NCI-H1436 treated with DMSO at 0.1 percent for 48 hours (cell line): ENCODE results near the gene RANBP17.

Experiments used
- DNase-seq: peaks from one replicate; lab custom pipeline; 2025; lab: John Stamatoyannopoulos, UW

RANBP17 gene

DNA sequence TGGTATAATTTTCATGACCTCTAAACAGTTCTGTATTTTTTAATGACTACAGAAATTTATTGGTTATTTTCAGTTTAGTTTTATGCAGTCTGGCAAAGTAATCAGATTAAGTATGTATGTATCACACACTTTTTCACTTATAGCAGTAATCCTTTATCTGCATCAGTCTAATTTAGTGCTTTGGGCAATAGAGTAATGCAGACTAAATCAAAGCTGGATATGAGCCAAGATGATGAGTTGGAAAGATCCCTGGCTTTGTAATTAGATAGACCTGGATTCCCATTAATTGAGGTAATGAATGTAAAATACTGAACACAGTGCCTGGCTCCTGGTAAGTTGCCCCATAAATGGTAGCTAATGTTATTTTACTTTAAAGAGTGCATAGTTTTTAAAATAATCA is 231.8 kb downstream of the RANBP17 start:
- DNase-seq = no peak

DNA sequence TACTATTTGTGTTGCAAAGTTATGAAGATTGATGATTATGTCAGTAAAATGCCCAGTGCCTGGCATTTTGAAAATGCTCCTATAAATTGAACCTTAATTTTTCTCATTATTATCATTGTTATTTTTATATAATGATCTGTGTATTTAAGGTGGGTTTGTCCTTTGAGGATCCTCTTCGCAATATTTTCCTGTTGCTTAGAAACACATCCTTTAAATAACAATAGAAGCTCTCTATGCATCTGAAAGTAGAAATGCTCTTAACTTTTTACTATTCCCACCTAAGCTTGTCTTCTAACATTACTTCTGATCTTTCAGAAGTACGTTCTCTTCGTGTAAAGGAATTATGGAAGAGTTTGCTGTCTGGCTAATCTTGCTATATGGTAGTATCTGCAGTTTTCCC is 232.5 kb downstream of the RANBP17 start:
- DNase-seq = no peak

DNA sequence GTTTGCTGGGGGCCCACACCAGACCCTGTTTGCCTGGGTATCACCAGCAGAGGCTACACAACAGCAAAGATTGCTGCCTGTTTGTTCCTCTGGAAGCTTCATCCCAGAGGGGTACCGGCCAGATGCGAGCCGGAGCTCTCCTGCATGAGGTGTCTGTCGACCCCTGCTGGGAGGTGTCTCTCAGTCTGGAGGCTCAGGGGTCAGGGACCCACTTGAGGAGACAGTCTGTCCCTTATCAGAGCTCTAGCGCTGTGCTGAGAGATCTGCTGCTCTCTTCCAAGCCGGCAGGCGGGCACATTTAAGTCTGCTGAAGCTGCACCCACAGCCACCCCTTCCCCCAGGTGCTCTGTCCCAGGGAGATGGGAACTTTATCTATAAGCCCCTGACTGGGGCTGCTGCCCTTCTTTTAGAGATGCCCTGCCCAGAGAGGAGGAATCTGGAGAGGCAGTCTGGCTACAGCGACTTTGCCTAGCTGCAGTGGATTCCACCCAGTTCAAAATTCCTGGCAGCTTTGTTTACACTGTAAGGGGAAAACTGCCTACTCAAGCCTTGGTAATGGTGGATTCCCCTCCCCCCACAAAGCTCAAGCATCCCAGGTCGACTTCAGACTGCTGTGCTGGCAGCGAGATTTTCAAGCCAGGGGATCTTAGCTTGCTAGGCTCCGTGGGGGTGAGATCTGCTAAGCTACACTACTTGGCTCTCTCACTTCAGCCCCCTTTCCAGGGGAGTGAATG is 241.2 kb downstream of the RANBP17 start:
- no peak for DNase-seq

DNA sequence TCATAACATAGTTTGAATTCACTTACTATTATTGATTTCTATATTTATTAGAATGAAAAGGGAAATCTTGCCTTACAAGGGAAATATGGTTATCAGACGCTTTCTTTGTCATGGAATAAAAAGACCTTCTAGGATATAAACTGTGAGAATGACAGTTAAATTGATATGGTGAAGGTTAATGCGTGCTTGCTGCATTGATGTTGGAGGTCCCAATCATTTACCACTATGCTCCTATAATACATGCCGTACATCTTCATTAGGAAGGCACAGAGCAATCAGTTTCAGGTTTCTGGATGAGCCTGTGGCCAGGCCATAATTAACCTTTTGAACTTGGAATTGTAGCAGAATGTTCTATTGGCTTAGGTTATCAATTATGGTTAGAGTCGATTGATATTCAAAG is 245.9 kb downstream of the RANBP17 start:
- DNase-seq = no peak

DNA sequence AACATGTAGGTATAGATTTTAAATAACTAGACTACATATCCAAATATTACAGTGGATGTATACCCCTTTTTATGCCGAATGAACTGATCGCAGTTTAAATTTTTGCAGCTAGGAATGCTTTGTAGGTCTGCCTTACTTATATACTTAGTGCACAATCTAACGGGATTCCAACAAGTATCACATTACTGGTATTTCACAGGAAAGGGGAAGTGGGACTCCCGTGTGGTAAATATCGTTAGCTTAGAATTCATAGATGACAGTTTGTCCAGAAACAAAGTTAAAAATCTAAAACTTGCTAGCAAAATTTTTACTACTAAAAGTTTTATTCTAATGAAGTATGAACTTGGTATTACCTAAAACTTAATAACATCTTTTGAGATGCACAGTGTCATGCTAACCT is 253.7 kb downstream of the RANBP17 start:
- no peak for DNase-seq

DNA sequence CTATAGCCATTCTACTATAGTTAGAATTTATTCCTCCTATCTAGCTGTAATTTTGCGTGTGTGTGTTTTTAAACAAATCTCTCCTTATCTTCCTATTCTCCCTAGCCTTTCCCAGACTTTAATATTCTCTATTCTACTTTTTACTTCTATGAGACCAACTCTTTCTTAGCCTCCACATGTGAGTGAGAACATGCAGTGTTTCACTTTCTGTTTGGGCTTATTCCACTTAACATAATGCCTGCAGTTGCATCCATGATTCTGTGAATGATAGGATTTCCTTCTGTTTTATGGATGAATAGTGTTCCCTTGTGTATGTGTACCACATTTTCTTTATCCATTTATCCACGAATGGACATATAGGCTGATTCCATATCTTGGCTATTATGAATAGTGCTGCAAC is 254.9 kb downstream of the RANBP17 start:
- DNase-seq = no peak

DNA sequence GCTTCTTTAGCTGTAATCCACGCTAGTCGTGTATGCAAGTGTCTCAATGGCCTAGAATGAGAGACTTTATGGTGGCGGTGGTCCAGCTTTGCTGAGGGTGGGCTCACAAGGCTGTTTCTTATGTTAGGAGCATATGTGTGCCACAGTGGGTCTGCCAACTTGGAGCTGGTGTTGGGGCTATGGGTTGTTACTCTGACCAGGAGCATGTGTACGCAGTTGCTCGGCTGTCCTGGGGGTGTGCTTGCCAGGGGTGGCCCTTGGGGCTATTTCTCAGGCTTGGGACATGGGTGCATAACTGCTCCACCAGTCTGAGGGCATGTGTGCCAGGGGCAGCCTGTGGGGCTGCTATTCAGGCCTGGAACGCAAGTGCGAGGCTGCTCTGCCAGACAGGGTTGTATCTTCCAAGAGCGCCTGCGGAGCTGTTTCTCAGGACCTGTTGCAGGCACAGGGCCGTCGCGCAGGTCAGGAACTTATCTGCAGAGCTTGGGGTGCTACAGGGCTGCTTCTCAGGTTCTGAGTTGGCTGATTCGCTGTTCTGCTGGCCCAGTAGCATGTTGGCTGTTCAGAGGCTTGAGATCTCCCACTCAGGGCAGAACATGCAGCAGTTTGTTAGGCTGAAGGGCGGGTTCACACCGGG is 259.3 kb downstream of the RANBP17 start:
- no peak for DNase-seq

DNA sequence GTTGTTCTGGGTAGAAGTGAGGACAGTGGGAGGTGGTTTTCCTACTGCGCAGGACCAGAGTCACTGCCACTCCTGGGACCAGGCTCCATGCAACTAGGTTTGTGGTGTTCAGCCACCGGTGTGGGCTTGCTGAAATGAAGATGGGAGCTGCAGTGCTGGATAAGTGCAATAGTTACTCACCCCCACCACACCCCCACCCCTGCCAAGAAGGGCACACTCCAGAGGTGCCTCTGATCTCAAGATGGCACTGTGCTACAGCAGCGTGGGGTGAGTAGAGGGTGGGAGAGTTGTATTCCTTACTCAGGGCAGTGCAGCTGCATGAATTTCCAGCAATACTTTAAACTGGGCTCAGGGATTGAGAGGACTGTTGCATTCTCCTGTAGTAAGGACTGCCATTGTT is 259.8 kb downstream of the RANBP17 start:
- no peak for DNase-seq

DNA sequence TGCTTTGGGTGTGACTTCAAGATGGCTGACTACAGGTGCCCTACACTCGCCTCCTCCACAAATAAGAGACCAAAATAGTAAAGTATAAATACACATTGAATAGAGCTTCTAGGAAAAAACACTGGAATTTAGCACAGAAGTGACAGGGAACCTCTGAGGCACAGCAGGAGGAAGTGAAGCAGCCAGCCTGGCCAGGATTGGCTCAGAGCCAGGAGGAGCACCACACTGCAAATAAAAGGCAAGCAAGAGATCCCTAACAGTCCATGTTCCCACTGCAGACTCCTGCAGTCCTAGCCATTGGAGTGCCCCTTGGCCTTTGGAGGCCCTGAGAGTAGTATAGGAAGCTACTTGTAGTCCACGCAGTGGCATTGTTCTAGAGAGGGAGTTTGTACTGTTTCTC is 260.6 kb downstream of the RANBP17 start:
- no peak for DNase-seq

DNA sequence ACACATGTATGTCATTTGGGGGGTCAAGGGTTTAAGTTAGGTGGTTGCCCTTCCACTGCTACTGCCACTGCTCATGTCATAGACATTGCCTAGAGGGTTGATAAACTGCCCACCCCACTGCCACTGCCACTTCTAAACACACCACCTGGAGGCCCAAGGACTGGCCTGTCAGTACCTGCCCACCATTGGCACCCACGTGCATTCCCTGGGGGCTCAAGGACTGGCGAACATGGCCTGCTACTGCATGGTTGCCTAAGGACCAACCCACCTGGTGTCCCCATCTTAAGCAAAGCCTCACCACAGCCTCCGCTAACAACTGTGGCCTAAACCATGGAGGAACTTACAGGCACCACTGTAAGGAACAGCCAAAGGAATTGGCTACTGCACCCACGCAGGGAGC is 261.6 kb downstream of the RANBP17 start:
- DNase-seq = no peak

DNA sequence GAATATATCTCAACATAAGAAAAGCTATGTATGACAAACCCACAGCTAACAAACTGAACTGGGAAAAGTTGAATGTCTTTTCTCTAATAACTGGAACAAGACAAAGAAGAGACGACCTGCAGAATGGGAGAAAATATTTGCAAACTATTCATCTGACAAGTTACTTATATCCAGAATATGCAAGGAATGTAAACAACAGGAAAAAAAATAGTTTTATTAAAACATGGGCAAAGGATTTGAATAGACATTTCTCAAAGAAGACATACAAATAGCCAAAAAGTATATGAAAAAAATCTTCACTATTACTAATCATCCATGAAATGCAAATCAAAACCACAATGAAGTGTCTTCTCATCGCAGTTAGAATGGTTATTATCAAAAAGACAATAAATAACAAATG is 265.5 kb downstream of the RANBP17 start:
- DNase-seq = no peak

DNA sequence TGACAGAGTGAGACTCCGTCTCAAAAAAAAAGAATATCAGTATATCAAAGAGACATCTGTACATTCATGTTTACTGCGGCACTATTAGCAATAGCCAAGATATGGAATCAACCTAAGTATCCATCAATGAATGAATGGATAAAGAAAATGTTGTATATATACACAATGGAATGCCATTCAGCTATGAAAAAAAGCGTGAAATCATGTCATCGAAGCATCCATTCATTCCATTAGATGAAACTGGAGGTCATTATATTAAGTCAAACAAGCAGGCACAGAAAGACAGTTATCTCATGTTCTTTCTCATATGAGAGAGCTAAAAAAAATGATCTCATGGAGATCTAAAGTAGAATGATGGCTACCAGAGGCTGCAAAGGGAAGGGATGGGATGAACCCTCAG is 266.3 kb downstream of the RANBP17 start:
- DNase-seq = no peak

DNA sequence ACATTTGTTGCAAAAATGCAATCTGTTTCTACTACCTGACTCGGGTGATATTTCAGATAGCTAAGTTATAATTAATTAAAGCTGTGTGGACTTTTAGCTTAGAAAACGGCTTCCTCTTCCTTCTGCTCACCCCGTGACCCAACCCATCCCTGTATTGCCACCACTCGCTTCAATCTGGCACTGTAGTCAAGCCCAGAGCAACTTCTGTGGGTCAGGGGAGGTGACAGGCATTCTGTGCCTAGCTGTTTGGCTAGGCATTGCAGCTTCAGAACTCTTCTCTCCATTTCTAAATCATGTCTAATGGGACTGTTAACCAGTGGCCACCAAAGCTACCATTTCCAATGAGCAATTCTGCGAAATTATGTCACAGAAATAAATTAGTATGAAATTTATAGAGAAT is 267.5 kb downstream of the RANBP17 start:
- DNase-seq = no peak

DNA sequence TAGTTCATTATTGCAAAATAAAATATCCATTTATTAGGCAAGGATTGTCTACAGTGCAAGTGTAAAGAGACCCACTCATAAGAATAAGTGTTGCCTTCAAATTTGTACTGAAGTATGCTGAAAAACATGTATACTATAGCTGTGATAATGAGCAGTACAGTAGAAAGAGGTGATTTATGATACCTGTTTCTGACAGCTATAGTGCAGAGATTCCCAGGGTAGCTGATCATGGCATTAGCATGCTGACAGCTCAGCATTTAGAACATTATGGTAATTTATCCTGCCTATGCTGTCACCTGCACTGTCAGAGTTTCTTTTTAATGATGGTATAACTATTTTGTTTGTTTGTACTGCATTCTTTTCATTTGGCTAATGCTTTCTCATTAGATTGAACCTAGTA is 269.7 kb downstream of the RANBP17 start:
- peak; percentile 23 for DNase-seq

DNA sequence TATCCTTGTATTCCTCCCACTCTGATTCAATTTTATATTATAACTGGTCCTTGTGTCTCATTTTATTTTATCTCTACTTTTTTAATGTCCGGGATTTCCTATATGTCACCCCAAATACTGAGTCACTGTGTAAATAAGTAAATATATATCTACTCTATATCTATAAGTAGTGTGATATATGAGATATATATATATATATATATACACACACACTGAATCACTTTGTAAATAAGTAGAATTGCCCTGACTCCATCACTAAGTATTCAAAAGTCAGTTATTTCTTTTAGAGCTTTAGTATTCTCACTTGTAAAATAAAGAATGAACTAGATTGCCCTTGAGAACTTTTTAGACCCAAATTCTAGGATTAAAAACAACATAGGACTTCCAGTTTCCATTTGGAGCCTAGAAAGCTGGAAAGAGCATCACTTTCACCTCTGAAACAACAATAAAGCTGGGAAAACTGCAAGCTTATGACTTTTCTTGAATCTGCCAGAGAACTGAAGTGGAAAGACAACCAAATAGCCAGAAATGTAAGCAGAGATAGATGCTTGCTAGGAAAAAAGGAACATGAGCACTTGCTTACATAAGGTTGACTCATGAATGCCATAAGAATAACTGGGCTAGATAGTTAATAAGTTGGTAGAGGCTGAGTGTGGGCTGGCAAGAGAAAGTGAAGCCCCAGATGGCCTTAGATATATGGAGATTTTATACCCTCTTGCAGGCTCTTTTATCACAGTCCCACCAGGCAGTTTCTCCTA is 276.1 kb downstream of the RANBP17 start:
- DNase-seq = no peak

DNA sequence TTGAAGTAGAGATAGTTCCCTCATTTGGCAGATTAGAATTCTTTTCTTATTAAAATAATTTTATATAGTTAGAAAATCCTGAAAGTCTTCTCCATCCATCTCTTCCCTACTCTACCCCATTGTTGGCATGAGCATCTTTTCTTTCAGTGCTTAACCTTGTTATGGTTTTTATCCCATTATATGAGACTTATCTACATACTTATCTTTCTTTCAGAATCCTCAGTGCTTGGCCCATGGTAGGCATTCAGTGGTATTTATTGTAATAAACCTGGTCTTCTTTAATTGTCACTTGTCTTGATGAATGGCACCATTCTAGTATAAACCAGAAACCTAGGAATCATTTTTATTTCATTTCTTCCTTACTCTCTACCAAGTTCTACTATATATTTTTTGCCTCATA is 277.4 kb downstream of the RANBP17 start:
- no peak for DNase-seq

DNA sequence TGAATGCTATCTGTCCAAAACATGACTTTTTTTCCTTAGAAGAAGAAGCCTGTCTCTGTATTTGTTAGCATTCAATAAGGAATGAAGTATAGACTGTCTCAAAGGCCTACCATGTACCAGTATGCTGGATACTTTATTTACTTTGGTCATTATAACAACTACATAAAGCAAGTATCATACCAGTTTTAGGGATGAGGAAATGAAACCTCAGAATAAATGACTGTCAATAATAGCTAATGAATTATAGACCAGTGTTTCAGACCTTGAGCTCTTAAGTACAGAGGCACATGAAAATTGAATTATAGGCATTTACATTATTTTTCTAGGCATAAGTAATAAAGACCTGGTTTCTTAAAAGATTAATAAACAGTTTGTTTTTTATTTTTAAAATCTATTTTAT is 280.8 kb downstream of the RANBP17 start:
- no peak for DNase-seq

DNA sequence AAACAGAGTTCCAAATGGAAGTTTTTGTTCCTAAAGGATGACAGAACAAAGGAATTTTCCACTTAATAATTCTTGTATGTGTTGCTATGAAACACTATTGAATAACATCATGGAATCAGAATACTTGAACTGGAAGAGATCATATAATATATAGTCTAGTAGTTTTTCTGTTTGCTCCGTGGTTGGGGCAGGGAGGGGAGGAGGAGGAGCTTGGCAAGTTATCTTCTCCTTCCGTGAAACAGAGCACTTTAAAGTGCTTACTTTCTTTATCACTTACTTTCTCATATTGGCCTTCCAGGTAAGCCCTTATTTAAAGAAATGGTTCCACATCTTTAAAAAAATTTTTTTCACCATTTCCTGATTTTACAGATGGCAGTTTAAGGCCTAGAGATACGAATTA is 281.4 kb downstream of the RANBP17 start:
- DNase-seq = no peak

DNA sequence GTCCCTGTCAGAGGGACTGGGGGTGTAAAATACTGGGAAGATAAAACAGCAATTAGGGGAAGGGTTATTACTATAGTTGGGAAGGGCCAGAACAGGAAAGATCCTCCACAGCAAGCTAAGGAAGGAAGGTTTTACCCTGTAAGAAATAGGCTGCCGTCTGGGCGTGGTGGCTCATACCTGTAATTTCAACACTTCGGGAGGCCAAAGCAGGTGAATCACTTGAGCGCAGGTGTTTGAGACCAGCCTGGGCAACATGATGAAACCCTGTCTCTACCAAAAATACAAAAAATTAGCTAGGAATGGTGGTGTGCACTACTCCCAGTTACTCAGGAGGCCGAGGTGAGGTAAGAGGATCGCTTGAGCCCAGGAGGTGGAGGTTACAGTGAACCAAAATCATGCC is 282.1 kb downstream of the RANBP17 start:
- DNase-seq = no peak

DNA sequence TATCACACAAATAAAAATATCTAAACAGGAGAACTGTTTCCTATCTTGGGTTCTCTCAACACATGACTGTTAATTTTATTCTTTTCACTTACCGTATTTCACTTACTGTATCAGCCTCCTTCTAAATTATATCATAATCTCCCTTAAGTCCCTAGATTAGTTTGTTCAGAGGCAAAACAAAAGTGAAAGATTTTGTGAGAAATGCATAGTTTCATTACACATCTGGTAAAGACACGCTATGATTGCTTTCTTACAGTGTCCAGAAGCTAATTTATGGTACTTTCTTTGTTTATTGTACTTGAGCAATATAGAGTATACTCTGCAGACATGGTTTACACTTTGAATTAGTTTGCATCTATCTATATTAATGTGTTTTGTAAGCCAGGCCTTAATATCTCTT is 287.5 kb downstream of the RANBP17 start:
- no peak for DNase-seq

DNA sequence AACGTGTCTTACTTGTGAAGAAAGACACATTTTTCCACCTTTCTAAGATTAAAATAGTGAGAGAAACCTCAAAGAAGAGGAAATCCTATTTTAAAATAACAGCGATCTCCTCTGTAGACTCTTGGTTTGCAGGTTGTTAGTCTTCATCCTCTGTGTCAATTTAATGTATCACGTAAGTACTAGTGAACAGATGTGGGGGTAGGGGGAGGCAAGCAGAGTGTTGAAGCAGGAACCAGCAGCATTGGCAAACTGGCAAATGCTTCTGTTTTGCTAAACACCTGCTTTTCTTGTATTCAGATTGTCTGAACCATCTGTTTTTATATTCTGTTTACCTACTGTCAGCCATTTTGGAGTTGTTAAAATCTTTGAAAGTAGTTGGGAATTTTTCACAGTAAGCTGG is 288.0 kb downstream of the RANBP17 start:
- DNase-seq = no peak

DNA sequence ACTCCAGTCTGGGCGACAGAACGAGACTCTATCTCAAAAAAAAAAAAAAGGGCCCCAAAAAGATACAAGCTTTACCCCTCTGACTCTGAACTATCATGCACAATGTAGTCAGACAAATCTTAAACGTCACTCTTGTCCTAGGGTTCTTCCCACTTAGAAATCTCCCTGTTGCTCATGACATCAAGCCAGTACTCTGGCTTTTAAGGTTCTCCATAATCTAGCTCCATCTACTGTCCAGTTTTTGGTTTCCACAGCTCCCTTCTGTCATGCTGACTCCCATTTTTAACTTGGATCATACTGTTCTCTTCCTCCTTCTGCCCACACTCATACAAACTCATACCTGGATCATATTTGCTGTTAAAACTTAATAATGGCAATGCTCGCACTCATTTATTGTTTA is 290.6 kb downstream of the RANBP17 start:
- DNase-seq = no peak

DNA sequence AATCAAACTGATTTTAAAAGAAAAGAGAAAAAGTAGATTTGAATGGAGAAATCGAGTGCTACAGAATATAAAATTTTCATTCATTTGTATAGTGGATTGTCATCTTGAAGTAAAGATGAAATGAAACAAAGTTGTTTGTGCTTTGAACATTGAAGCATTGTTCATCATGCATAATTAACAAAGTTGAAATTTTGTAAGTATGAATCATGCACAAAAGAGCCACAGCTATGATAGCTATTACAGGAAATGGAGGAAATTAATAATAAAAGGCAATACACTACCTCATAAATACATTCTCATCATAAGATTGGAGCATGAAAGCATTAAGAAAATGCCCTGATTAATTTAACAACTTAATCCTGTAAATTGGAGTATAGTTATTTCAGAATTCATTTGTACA is 293.8 kb downstream of the RANBP17 start:
- no peak for DNase-seq
